Limb (tissue), 2 donors: ENCODE measurements around the gene LRRC4C.
"Not testable (repeated sequence)": the region's sequence is repeated elsewhere in the genome, so short reads cannot be mapped to it uniquely, and the experiment has no call there.

Experiments used
- DNase-seq, 2 donors: peaks; one replicate each; pipeline ENCODE4 v3.0.0-alpha.2; 2016; ENCODE audit errors: extremely low spot score in 2 of 2

LRRC4C gene

DNA sequence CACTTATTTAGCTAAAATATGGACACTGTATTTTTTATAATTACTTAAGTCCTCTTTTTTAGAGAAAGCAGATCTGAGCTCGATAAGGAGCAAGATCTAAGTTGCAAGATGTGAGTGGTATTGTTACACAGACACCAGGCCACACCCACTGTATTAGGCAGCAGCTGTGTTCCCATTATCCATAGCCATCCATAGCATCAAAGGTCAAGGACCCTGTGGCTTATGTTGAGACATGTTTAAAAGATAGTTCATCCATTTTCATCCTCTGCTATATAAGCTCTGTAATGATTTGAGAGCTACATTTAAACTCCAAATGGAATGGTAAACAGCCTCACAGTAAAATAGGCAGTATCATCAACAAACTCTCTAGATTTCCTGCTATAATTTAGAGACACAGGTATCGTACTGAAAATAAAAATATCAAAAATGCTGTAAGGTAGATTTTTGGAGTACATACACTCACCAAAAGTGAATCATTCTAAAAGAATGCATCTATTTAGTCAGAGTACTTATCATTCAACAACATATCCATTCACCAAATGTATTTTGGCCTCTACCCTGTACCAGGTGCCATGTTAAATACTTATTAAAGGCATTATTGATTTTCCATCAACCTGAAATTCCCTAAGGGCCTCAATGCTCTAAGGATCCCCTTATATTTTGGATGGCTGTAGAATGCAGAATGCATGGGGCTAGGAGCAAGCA, 574.0 kb downstream of the LRRC4C start:
- no peak for DNase-seq

DNA sequence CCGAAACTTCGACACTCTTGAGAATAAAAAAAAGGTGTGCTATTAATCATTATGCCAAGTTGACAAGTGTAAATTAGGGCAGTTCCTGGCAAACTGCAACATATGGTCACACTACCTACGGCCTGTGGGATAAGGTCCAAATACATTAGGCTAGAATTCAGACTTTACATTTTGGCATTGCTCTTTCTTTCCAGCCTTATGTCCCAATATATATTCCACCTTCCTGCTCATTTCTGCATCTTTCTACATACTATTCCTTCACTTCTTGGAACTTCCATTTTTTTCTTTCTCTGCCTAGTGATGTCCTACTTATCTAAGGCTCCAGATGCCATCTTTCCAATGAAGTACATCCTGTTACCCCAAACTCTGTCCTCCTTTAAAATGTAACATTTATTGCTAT, 577.2 kb downstream of the LRRC4C start:
- DNase-seq: no peak

GRCh38 chr11:40879911-40880310, 579.5 kb downstream of the LRRC4C start:
- no peak for DNase-seq

DNA sequence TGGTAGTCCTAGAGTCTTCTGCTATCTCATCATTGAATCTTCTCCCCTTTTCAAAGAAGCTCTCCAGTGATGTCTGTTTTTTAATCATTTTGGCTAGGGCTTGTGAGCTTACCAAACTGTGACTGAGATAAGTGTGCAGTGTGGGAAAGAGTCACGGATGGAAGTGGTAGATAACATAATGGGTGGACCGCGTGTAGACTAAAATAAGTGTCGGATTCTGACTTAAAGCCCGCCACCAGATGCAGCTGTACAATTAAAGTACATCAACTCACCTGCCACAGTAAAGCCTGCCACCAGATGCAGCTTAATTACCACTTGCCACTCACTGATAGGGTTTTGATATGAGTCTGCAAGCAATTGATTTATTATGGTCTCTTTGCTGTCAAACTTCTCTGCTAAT, 581.5 kb downstream of the LRRC4C start:
- DNase-seq: no peak

- DNase-seq: no peak
These were observed 582.2 kb downstream of the LRRC4C start for GRCh38 chr11:40877256-40877655.

DNA sequence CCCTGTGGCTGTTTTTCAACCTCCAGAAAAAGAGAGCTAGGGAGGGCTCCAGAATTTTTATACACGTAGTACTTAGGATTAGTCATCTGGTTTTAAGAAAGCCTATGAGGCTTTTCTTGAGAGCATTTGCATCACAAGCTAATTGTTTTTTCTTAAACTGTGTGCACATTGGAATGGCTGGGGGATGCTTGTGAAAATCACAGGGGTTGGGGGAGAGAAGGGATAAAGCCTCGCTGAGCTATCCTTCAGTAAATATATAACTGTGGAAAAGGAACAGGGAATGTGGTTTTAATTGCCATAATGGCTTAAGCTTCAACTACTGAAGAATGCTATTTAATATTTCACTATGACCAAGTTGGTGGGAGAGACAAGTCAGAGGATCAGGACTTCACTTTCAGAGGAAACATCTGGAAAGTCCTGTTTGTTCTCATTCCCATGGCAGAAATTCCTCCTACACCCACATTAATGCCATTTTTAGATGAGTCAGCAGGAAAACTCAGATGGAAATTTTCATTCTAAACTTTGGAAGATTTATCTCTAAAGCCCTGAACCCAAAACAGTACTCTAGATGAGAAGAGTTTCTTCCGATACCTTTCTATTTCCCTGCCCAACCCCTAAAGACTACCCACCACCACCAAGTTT, 591.3 kb downstream of the LRRC4C start:
- DNase-seq: no peak

DNA sequence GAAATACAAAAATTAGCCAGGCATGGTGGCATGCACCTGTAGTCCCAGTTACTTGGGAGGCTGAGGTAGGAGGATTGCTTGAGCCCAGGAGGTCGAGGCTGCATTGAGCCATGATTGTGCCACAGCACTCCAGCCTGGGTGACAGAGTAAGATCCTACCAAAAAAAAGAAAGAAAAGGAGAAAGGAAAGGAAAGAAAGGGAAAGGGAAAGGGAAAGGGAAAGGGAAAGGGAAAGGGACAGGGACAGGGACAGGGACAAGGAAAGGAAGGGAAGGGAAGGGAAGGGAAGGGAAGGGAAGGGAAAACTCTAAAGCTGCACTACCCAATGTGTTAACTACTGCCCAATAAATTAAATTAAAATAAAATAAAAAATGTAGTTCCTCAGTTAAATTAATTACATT, 601.7 kb downstream of the LRRC4C start:
- not testable (repeated sequence) for DNase-seq

GRCh38 chr11:40842750-40843339, 616.6 kb downstream of the LRRC4C start:
- no peak for DNase-seq

- DNase-seq: no peak
These were observed 618.2 kb downstream of the LRRC4C start for GRCh38 chr11:40841231-40841630.

DNA sequence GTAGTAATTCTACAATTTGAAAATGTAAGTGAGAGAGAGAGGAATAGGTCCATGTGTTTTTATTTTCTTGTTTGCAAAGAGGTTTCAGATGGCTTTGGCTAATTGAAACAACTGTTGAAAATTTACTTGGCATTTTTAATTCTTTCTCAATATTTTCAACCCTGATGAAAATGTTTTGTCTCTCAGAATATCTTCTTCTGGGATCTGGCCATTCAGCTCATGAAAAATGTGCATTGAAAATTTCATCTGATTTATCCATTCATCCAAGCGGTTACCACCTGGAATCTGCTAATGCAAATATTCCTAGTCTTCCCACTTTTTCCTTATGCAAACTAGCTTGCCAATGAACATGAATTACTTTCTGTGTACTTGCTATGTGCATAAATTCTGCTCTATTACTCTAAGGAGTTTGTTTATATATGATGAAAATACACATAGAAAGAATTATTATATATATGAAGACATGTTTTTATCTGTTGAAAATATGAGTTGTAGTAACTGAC, 621.2 kb downstream of the LRRC4C start:
- DNase-seq: no peak

GRCh38 chr11:40827116-40827515, 632.3 kb downstream of the LRRC4C start:
- no peak for DNase-seq

DNA sequence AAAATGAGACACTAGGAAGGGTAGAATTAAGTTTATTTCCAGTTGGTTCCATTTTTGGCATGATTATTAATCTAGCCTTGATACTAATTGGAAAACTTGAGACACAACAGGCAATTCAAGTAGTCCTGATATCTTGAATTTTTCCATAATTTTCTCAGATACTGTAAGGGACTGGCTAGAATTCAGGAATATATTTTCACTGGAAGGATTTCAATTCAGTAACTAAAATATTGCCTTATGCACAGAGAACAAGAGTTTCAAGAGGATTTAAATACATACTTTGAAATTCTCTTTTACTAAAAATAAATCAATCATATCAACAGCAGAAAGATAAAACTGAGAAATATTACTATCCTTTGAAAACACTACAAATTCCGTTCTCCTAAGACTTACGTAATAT, 632.9 kb downstream of the LRRC4C start:
- DNase-seq: no peak

- no peak for DNase-seq
These were observed 634.1 kb downstream of the LRRC4C start for GRCh38 chr11:40825201-40825834.

DNA sequence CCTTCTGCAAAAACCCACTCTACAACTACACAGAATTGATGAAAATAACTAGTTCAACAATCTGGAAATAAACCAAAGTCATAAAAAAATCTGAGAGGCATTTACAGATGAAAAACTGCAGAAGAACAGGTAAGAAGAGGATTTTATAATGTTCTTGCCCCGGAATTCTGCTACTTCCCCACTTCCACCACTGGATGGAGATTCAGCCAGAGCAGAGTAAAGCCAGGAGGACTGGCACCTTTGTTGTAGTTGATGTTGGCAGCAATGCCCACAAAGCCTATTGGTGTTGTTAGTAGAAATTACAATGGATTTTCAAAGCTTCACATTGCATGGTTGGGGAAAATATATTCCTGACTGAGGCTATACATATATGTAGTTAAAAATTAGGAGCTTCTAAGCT, 640.2 kb downstream of the LRRC4C start:
- DNase-seq: no peak

DNA sequence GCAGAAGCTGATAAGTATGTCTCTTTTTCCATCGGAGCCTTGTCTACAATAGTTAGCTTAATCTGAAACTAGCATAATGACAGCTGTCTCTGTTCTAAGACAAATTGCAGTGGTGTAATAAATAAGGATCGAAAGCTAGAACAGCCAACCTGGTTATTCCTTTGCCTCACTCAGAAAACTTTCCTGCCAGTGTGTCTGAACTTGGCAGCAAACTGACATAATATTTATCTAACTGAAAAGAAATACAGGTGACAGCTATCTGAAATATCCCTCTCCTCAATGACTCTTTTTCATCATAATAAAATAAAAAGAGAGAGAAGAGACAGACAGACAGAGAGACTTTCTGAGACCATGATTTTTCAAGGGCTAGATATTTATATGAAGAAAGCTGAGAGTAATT, 642.5 kb downstream of the LRRC4C start:
- DNase-seq: no peak

GRCh38 chr11:40797981-40798380, 661.5 kb downstream of the LRRC4C start:
- DNase-seq: no peak

- no peak for DNase-seq
These were observed 672.2 kb downstream of the LRRC4C start for GRCh38 chr11:40787224-40787623.

DNA sequence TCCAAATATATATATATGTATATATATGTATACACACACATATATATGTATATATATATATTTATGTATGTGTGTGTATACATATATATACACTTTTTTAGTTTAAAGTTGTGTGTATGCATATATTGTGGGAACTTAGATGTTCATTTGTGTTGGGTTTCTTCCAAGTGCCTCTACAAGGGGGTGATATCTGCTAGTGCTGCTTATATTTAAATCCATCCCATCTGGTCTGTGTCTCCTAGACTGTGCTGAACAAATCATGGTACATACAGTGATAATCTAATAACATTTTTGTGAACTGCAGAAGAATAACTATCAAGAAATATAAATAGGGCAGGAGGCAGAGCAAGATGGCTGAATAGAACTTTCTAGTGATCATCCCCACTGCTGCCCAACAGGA, 696.4 kb downstream of the LRRC4C start:
- no peak for DNase-seq

DNA sequence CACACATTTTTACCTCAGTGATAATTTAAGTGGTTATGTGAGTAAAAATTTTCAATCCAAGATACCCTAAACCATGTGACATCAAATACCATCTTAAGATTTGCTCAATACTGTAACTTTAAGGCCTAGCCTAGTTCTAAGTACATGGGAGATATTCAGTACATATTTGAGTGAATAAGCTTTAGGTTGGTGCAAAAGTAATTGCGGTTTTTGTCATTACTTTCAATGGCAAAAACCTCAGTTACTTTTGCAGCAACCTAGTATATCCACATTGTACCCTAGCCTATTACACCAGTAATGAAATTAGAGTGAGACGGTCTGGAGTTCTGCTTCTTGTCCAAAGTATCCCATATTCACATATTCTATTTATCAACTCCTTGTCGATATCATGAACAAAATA, 700.1 kb downstream of the LRRC4C start:
- no peak for DNase-seq

GRCh38 chr11:40754297-40754696, 705.2 kb downstream of the LRRC4C start:
- no peak for DNase-seq

DNA sequence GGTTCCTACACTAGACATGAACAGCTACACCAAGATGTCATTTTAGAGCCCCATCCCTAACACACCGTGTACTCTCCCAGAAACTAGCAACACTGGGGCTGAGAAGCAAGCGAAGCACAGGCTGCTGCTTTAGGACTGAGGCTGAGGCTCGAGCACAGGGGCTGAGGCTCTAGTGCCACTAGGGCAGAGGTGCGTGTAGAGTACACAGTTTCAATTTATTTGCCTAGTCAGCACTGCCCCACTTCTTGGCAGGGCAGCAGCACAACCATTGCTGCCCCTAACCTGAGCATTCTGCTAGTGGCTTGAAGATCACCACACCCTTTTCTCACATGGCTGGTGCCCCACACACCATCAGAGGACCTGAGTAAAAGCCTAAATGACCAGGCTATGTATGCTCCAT, 713.2 kb downstream of the LRRC4C start:
- no peak for DNase-seq

DNA sequence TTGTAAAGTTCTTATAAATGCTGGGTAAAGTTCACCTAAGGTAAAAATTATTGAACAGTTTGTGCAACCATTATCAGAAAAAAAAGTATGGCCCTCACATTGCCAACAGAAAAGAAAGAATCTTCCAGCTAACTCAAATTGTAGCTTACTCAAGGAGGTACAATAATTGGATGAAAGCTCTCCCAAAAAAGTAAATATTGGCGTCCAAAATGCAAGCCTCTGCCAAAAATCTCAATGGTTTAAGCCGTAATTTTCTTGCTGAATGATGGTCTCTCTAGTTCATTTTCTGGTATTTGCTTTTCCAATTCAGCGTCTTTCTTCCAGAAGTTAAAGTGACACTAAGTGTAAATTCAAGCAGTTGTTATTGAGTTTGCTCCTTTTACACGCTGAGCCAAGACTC, 727.3 kb downstream of the LRRC4C start:
- no peak for DNase-seq
